ENCODE measurements around the gene GALNT17. TPM values are rescaled to one million over a fixed set of nuclear protein-coding genes. Genes with fewer than 3 reads are reported as not detected.
A peak's percentile ranks its signal among the peaks of the same experiment; 100 is the strongest.

Gene GALNT17
- total RNA-seq, 1 donor from 2014 or later = not detected

DNA sequence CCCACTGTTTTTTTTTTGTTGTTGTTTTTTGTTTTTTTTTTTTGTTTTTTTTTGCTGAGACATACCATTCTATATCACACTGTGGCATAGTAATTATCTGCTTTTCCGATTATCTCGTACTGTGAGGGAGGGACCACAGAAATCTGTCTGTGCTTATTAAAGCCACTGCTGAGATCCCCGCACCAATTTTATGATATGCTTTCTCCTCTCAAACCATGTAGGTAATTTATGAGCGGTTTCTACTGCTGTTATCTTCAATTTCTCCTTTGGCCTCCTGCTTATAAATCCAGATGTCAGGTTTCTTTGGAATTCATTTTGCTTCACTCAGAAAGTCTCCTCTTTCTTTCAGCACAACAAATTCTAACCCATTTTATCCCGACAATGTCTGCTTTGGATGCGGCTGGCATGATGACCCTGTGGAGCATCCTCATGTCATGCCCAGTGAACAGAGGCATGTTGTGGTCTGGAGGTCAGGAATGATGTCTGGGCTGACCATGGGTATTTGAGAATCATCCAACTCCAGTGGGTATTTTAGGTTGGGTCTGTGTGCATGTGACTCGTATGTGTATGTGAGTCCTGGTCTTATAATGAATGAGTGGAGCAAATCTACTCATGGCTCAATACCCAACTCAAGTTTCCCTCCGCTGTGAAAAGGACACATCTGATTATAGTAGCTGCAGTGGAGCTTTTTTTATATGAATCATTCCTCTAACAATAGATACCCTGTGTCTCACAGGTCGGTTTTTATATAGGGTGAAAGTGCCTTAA is 213.4 kb downstream of the GALNT17 start:
- DNase-seq (ENCODE audit: low read depth) = no peak
- FAIRE-seq = no peak
- Histone ChIP-seq H3K4me3 (ENCODE audit: low read depth, low read length) (no peak overlapping the region), H3K27me3 (ENCODE audit: control insufficient read depth, insufficient read depth, low read length) (no peaks in the 10 kb centered on the region), H3K36me3 (ENCODE audit: control insufficient read depth, insufficient read depth, low read length) (no peaks in the 10 kb centered on the region)
- no peak for TF ChIP-seq CTCF (IDR thresholded peaks at IDR 0.05; ENCODE audit: insufficient read depth, low read length, severe bottlenecking)

DNA sequence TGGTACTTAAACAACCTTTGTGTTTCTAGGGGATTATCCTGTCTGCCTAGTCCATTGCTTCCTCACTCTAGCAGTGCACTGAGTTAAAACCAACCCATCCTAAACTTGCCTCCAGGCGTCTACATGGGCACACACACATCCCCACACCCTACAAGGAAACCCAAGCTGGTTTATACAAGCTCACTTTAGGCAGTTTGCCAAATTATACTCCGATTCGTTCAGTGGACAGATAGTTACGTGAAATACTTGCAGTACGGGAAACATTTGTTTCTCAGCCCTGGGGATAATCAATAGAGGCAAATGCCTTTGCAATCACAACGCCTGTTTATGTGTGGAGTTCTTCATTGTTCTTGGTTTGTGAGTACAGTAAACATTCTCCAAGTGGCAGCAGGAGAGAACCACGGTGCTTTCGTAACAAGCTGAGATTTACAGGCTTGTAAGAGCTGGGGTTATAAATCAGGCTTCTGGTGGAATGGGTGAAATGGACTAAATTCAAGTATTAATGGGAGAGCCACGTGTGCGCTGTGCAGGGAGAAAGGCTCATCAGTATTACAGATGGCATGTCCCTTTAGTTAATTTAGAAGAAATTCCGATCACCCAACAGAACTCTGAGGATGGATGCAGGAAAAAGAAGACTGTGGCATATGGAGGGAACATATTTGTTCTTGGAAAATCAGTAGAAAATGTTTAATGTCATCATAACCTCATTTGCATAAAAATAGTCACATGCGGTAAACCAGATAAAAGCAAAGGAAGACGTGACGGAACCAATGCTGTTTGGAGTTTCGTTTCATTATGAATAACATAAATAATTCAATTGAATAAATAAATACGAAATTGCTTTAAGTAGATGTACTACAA is 217.1 kb downstream of the GALNT17 start:
- peak; percentile 47 for FAIRE-seq
- Histone ChIP-seq H3K27me3 (ENCODE audit: control insufficient read depth, insufficient read depth, low read length) (no peaks in the 10 kb centered on the region), H3K4me3 (ENCODE audit: low read depth, low read length) (no peak overlapping the region), H3K36me3 (ENCODE audit: control insufficient read depth, insufficient read depth, low read length) (no peaks in the 10 kb centered on the region)
- DNase-seq (ENCODE audit: low read depth) = peak; percentile 30
- no peak for TF ChIP-seq CTCF (IDR thresholded peaks at IDR 0.05; ENCODE audit: insufficient read depth, low read length, severe bottlenecking)

DNA sequence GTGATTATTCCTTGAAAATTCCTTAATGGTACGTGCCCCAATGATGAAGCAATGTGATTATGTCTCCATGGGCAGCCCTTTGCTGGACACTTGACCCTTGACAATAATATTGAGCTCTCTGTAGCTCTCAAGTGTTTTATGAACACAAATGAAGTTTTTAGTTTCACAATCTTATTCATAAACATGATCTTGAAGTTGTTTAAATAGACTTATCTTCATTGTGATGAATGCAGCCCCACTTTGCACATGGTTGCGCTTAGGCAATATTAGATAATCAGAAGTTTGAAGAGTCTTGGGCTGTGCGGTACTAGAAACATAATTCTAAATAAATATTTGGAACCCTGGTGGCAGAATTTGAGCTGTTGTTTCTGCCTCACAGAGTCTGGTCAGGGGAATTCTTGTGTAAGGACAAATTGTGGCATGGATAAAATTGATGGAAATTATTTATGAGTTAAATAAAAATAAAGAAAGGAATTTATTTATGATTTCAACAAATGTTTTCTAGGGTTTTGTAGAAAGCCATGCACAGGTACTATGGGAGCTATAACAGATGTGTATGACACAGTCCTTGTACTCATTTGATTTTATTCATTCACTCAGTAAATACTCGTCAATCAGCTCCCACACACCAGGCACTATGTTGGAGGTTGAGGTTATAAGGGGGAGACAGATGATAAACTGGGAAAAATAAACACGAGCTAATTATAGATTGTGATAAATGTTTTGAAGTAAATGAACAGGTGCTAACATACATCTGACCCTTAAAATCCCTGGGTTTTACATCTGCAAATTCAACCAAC is 217.9 kb downstream of the GALNT17 start:
- no peak for FAIRE-seq
- no peak for DNase-seq (ENCODE audit: low read depth)
- no peak overlapping the region for H3K4me3 ChIP-seq (ENCODE audit: low read depth, low read length)
- no peaks in the 10 kb centered on the region for H3K27me3 ChIP-seq (ENCODE audit: control insufficient read depth, insufficient read depth, low read length)
- no peaks in the 10 kb centered on the region for H3K36me3 ChIP-seq (ENCODE audit: control insufficient read depth, insufficient read depth, low read length)
- no peak for TF ChIP-seq CTCF (IDR thresholded peaks at IDR 0.05; ENCODE audit: insufficient read depth, low read length, severe bottlenecking)

DNA sequence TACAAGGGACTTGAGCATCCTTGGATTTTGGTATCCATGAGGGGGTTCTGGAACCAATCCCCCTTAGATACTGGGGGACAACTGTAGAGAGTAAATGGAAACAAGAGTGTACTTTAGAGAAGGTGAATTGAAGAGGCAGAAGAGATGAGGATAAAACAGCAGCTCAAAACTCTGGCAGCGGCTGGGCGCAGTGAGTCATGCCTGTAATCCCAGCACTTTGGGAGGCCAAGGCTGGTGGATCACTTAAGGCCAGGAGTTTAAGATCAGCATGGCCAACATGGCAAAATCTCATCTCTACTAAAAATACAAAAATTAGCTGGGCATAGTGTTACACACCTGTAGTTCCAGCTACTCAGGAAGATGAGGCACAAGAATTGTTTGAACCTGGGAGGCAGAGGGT is 218.7 kb downstream of the GALNT17 start:
- TF ChIP-seq CTCF (IDR thresholded peaks at IDR 0.05; ENCODE audit: insufficient read depth, low read length, severe bottlenecking) = no peak
- H3K36me3 ChIP-seq (ENCODE audit: control insufficient read depth, insufficient read depth, low read length) = no peaks in the 10 kb centered on the region

GRCh38 chr7:71354716-71355115 is 222.8 kb downstream of the GALNT17 start:
- DNase-seq (ENCODE audit: low read depth) (no peak), FAIRE-seq (no peak)
- no peaks in the 10 kb centered on the region for H3K36me3 ChIP-seq (ENCODE audit: control insufficient read depth, insufficient read depth, low read length)
- H3K27me3 ChIP-seq (ENCODE audit: control insufficient read depth, insufficient read depth, low read length) = no peaks in the 10 kb centered on the region
- no peak overlapping the region for H3K4me3 ChIP-seq (ENCODE audit: low read depth, low read length)
- TF ChIP-seq CTCF (IDR thresholded peaks at IDR 0.05; ENCODE audit: insufficient read depth, low read length, severe bottlenecking) = no peak

More for the DNA sequence above, 218.7 kb downstream of the GALNT17 start:
- FAIRE-seq = no peak
- Histone ChIP-seq H3K27me3 (ENCODE audit: control insufficient read depth, insufficient read depth, low read length) (no peaks in the 10 kb centered on the region), H3K4me3 (ENCODE audit: low read depth, low read length) (no peak overlapping the region)
- no peak for DNase-seq (ENCODE audit: low read depth)

All from bronchial epithelial cell (primary cell).